HFFc6 (cell line): Measurements from ENCODE around the gene C5orf22. TPM values are rescaled to one million over a fixed set of nuclear protein-coding genes. Genes with fewer than 3 reads are reported as not detected.

Experiments
- DNase-seq: peaks from one replicate; pipeline ENCODE4 v3.0.0-alpha.2; 2018
- H3K27ac Mint-ChIP-seq: 2 replicates; pipeline ENCODE4 v1.8.0; 2020; ENCODE audit warnings: mild to moderate bottlenecking, mixed read lengths
- H3K27me3 Mint-ChIP-seq: 2 replicates; pipeline ENCODE4 v1.8.0; 2021; ENCODE audit warnings: mild to moderate bottlenecking, moderate library complexity, mixed read lengths; ENCODE audit not compliant: insufficient read depth
- H3K36me3 Mint-ChIP-seq: 2 replicates; pipeline ENCODE4 v1.8.0; 2021; ENCODE audit warnings: low read depth, mixed read lengths
- H3K4me1 Mint-ChIP-seq: 2 replicates; pipeline ENCODE4 v1.8.0; 2020; ENCODE audit warnings: low read depth, mixed read lengths
- H3K4me3 Mint-ChIP-seq: 2 replicates; pipeline ENCODE4 v1.8.0; 2020; ENCODE audit warnings: mild to moderate bottlenecking, moderate library complexity, mixed read lengths
- H3K9me3 Mint-ChIP-seq: 2 replicates; pipeline ENCODE4 v1.8.0; 2020; ENCODE audit warnings: mild to moderate bottlenecking, mixed read lengths
- CTCF ChIP-seq: fragments of 200-600 bp; sonication (generic); IDR thresholded peaks from 2 replicates; pipeline ENCODE4 v1.5.0; 2021; ENCODE audit warnings: antibody characterized with exemption, mild to moderate bottlenecking
- total RNA-seq, 6 experiments: library from RNA; stranded (reverse); fragmentation: NEBNext Ultra II Directional; extraction: Animal tissue kit (Norgen Biotek cat#: 25700); gene quantifications; 2 replicates in 1 of 6; 3 replicates in 5 of 6; pipeline ENCODE4 v1.2.3, GENCODE V29; 2021

The C5orf22 gene
- total RNA-seq, 6 experiments from 2014 or later = 18.7 to 23.7 (median 20.6) TPM

GRCh38 chr5:31604644-31605043 is 72.5 kb downstream of the C5orf22 start:
- H3K27me3 Mint-ChIP-seq = peaks cover 43% of the 10 kb centered on the region
- H3K4me3 Mint-ChIP-seq = no peak overlapping the region
- no peaks in the 10 kb centered on the region for H3K4me1 Mint-ChIP-seq
- H3K9me3 Mint-ChIP-seq = no peaks in the 10 kb centered on the region
- DNase-seq = no peak
- no peak for TF ChIP-seq CTCF
- H3K27ac Mint-ChIP-seq = no peak overlapping the region
- H3K36me3 Mint-ChIP-seq = no peaks in the 10 kb centered on the region

Other genes starting within 250 kb of the C5orf22 start
- gene DROSHA, start 208 bp upstream of the C5orf22 start, total RNA-seq = 10 to 100 TPM; 67.5 to 77.0 (median 69.6) TPM
- under 1 TPM; 0.02 to 0.12 (median 0.09) TPM for gene PDZD2, start 106.8 kb downstream of the C5orf22 start, total RNA-seq